Osteocyte (in vitro differentiated cells): ENCODE measurements around the gene FAM193A. TPM values are rescaled to one million over a fixed set of nuclear protein-coding genes. Genes with fewer than 3 reads are reported as not detected.

Source experiments
- DNase-seq: peaks from one replicate; pipeline ENCODE4 v3.0.0; 2021; ENCODE audit warnings: mixed read lengths; ENCODE audit not compliant: unreplicated experiment; ENCODE audit errors: extremely low spot score
- H3K27ac Mint-ChIP-seq: one replicate; pipeline ENCODE4 v1.8.0; 2021; ENCODE audit warnings: mild to moderate bottlenecking, mixed read lengths; ENCODE audit not compliant: unreplicated experiment
- H3K27me3 Mint-ChIP-seq: one replicate; pipeline ENCODE4 v1.8.0; 2021; ENCODE audit warnings: mixed read lengths; ENCODE audit not compliant: unreplicated experiment
- H3K36me3 Mint-ChIP-seq: one replicate; pipeline ENCODE4 v1.8.0; 2021; ENCODE audit warnings: mixed read lengths; ENCODE audit not compliant: unreplicated experiment
- H3K4me1 Mint-ChIP-seq: one replicate; pipeline ENCODE4 v1.8.0; 2021; ENCODE audit warnings: mixed read lengths; ENCODE audit not compliant: unreplicated experiment
- H3K4me3 Mint-ChIP-seq: one replicate; pipeline ENCODE4 v1.8.0; 2021; ENCODE audit warnings: mild to moderate bottlenecking, moderate library complexity, mixed read lengths; ENCODE audit not compliant: unreplicated experiment
- H3K9me3 Mint-ChIP-seq: one replicate; pipeline ENCODE4 v1.8.0; 2021; ENCODE audit warnings: mixed read lengths; ENCODE audit not compliant: unreplicated experiment
- total RNA-seq: library from RNA; stranded (reverse); gene quantifications from 2 replicates; pipeline ENCODE4 v1.2.1, GENCODE V29; 2021
- TF ChIP-seq, protein P1 (sequence below): fragments of 200-600 bp; sonication (generic); IDR thresholded peaks from 2 replicates; pipeline ENCODE4 v1.5.0; 2021; ENCODE audit warnings: antibody characterized with exemption, mild to moderate bottlenecking, moderate library complexity

The FAM193A gene
- total RNA-seq, 1 donor from 2014 or later, result 35.3 TPM

DNA sequence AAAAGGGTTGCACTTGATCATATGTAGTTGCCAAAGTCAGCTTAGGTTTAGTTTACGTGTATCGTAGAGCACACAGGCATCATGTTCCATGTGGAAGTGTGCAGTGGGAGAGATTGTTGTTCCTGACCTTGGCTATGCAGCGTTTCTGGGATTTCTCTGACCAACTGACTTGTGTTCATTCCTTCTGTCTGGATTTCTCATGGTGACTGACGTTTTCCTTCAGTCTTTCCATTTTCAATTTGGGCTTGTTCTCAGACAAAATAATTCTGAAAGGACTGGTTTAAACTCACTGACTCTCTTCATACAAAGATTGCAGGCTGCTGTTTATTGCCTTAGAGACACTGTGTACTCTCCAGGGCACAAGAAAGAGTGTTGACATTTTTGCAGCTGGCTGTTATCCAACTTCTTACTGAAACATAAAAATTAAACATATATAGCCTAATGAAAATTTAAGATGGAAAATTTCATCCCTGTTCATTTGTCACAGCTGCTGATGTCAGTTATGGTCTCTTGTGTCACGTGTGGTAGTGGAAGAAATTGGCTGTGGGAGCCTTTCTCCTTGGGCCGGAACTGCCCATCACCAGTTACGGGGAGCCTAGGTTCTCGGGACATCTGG lies 124.3 kb downstream of the FAM193A start:
- Mint-ChIP-seq H3K4me3 (no peak overlapping the region), H3K27ac (peak overlapping the region; percentile 24), H3K36me3 (peaks cover 52% of the 10 kb centered on the region), H3K9me3 (no peaks in the 10 kb centered on the region), H3K27me3 (no peaks in the 10 kb centered on the region), H3K4me1 (peaks cover 23% of the 10 kb centered on the region)
- TF ChIP-seq, protein P1, sequence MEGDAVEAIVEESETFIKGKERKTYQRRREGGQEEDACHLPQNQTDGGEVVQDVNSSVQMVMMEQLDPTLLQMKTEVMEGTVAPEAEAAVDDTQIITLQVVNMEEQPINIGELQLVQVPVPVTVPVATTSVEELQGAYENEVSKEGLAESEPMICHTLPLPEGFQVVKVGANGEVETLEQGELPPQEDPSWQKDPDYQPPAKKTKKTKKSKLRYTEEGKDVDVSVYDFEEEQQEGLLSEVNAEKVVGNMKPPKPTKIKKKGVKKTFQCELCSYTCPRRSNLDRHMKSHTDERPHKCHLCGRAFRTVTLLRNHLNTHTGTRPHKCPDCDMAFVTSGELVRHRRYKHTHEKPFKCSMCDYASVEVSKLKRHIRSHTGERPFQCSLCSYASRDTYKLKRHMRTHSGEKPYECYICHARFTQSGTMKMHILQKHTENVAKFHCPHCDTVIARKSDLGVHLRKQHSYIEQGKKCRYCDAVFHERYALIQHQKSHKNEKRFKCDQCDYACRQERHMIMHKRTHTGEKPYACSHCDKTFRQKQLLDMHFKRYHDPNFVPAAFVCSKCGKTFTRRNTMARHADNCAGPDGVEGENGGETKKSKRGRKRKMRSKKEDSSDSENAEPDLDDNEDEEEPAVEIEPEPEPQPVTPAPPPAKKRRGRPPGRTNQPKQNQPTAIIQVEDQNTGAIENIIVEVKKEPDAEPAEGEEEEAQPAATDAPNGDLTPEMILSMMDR, result no peak
- DNase-seq, result peak; percentile 8

DNA sequence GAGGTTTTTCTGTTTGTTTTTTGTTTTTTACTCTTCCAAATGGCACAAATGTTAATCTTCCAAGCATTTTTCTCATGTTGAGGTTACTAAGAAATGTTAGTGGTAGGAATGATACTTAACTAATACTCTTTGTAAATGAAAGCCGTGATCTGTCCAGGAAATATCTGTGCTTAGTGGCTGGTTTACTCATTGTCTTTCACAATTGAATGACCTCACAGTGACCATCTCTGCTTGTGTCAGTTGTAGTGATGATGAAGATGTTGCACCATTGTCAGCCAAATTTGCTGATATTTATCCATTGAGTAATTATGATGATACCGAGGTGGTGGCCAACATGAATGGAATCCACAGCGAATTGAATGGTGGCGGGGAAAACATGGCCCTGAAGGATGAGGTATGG lies 126.2 kb downstream of the FAM193A start:
- H3K36me3 Mint-ChIP-seq, result peaks cover 43% of the 10 kb centered on the region
- H3K27me3 Mint-ChIP-seq, result no peaks in the 10 kb centered on the region
- H3K9me3 Mint-ChIP-seq, result no peaks in the 10 kb centered on the region
- no peak overlapping the region for H3K4me3 Mint-ChIP-seq
- peaks cover 41% of the 10 kb centered on the region for H3K4me1 Mint-ChIP-seq
- no peak for DNase-seq
- TF ChIP-seq, protein P1, result no peak
- peak overlapping the region; percentile 9 for H3K27ac Mint-ChIP-seq

DNA sequence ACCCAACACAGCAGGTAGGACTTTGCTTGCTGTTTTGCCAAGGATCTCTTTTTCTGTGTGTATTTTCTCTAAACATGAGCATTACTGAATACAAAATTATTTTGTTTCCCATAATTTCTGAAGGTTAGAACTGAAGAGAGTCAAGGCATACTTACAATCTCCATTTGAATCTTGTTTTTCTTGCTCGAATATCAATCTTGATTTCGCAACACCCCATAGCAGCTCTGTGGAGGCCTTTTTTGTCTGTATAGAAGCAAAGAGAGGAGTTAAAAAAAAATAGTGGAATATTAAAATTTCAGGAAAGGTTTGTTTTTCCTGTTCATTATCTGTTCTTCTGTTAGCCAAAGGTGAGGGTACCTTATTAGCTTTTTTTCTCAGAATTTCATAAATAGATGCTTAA lies 126.8 kb downstream of the FAM193A start:
- Mint-ChIP-seq H3K27ac (peak overlapping the region; percentile 9), H3K4me3 (no peak overlapping the region), H3K9me3 (no peaks in the 10 kb centered on the region), H3K27me3 (no peaks in the 10 kb centered on the region), H3K4me1 (peaks cover 45% of the 10 kb centered on the region), H3K36me3 (peaks cover 36% of the 10 kb centered on the region)
- TF ChIP-seq, protein P1, result no peak
- DNase-seq, result no peak

DNA sequence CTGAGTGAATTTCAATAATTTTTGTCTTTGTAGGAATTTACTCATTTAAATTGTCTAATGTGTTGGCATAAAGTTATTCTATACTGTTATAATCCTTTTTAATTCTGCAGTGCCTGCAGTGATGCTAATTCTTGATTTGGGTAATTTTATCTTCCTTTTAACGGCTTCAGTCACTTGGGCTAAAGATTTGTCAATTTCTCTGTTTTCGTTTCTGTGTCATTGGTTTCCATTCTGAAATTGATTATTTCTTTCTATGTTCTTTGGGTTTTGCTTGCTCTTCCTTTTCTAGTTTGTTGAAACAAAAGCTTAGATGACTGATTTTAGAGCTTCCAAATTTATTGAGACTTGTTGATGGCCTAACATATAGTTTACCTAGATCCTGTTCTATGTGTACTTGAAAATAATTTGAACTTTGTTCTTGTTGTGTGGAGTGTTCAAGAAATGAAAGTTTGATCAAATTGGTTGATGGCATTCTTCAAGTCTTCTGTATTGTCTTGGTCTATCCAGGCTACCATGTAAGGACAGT lies 130.3 kb downstream of the FAM193A start:
- Mint-ChIP-seq H3K9me3 (no peaks in the 10 kb centered on the region), H3K4me1 (peaks cover 47% of the 10 kb centered on the region), H3K27ac (peak overlapping the region; percentile 72), H3K4me3 (no peak overlapping the region), H3K36me3 (peaks cover 23% of the 10 kb centered on the region), H3K27me3 (no peaks in the 10 kb centered on the region)
- DNase-seq, result no peak
- TF ChIP-seq, protein P1, result no peak

DNA sequence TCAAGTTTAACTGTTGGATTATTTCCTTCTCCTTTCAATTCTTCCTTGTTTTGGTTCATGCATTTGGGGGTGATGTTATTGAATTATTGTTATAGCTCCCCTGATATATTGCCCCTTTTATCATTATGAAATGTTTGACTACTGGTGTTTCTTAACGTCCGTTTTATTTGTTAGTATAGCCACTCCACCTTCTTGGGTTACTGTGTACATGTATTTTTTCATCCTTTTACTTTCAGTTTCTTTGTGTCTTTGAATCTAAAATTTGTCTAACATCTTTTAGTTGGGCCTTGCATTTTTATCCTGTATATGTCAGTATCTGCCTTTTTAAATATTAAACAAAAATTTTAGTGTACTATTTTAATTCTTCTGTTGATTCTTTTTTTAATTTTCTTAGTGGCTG lies 131.0 kb downstream of the FAM193A start:
- H3K4me3 Mint-ChIP-seq, result peak overlapping the region; percentile 7

More for the DNA sequence above, 131.0 kb downstream of the FAM193A start:
- Mint-ChIP-seq H3K36me3 (peaks cover 29% of the 10 kb centered on the region), H3K9me3 (no peaks in the 10 kb centered on the region), H3K27me3 (no peaks in the 10 kb centered on the region), H3K4me1 (peaks cover 51% of the 10 kb centered on the region), H3K27ac (peak overlapping the region; percentile 72)
- DNase-seq, result no peak
- TF ChIP-seq, protein P1, result no peak
